HG03108 (cell line): Measurements from ENCODE around the gene SEC61B.
"Not testable (repeated sequence)": the region's sequence is repeated elsewhere in the genome, so short reads cannot be mapped to it uniquely, and the experiment has no call there.

Experiments
- ATAC-seq: cut with Tn5 transposase; IDR thresholded peaks from one replicate; pipeline ENCODE4 v1.9.1; 2021; ENCODE audit warnings: moderate library complexity; ENCODE audit not compliant: unreplicated experiment

Gene SEC61B

DNA sequence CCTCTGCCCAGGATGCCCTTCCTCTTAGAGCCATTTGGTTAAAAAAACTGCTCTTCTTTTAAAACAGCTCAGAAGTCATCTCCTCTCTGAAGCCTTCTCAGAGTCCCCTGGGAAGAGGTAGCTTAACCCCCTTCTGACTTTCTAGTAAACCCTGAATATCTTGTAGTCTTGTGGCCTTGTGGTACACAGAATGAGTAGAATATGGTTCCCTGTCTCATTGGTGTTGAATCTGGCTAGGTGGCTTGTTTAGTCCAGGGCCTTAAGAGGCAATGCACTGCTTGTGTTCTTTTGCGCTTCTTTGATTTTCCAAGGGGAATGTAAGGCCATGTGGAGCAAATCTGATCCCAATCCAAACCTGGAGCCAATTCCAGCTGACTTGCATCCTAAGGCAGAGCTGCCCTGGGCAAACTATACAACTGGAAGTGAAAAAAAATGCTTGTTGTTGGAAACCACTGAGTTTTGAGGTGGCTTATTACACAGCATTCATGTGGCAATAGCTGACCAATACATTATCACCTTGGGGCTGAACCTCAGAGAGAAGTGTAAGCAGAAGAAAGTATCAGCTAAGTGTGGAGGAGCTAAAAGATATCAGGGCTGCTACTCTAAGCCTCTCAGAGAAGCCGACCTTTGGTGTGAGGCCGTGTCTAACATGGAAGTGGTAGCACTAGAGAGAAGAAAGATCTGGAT is 31.3 kb upstream of the SEC61B start:
- ATAC-seq, result no peak

DNA sequence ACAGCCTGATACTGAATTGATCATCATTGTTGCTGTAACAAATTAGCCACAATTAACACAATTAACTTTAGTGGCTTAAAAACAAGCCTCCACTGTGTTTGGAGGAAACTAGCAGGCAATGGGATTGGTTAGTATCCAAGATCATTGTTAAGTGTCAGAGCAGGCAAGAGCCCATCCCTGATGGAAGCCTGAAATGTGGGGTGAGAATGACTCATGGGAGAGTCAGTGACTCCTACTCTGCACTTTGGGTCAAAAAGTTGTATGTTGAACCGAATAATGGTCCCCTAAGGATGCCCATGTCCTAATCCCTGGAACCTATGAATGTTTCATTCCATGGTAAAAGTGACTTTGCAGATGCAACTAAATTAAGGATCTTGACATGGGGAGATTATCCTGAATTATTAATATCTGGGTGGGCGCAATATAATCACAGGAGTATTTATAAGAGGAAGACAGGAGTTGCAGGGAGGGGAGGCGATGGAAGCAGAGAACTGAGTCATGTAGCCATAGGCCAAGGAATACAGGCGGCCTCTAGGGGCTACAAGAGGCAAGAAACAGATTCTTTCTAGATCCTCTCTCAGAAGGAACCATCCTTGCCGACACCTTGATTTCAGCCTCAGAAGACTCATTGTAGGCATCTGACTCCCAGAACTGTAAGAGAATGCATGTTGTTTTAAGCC is 29.2 kb upstream of the SEC61B start:
- ATAC-seq, result no peak

DNA sequence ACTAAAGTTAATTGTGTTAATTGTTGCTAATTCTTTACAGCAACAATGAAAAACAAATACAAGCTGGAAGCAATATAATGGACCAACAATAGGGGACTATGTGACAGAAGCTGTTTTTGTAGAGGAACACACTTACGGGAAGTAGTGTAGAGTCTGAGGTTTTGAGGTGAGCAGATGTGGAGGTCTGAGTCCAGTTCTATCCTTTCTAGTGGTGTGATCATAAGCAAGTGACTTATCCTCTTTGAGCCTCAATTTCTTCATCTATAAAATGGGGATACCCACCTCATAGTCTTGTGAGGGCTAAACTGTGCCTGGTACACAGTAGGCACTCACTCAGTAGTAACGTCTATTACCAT is 28.6 kb upstream of the SEC61B start:
- ATAC-seq, result no peak

DNA sequence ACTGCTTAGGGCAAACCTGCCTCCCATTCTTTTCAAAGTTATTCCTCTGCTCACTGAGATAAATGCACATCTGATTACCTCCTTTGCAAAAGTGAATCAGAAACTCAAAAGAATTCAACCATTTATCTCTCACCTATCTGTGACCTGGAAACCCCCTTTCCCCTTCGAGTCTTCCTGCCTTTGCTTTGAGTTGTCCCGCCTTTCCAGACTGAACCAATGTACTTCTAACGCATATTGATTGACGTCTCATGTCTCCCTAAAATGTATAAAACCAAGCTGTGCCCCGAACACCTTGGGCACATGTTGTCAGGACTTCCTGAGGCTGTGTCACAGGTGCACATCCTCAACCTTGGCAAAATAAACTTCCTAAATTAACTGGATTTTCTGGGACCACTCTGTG is 25.6 kb upstream of the SEC61B start:
- not testable (repeated sequence) for ATAC-seq

- ATAC-seq, result no peak
Measured at GRCh38 chr9:99197124-99197630, 24.9 kb upstream of the SEC61B start.

DNA sequence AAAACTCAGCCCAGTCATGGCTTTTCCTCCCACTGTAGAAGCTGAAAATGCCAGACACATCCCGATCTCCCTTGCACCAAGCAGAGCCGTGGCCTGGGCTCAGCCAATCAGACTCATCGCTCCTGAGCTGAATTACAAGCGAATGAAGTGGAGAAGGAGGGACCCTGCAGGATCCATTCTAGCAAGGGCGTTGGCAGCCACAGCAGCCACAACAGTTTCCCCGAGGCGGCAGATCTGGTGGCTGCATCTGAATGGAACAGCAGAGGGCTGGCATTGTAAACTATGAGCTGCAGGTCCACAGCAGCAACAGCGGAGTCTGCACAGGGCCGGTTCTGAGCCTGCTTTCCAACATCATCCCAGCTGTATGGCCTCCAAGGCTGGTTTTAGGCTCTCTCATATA is 24.1 kb upstream of the SEC61B start:
- no peak for ATAC-seq

GRCh38 chr9:99199938-99200539 is 22.0 kb upstream of the SEC61B start:
- no peak for ATAC-seq

DNA sequence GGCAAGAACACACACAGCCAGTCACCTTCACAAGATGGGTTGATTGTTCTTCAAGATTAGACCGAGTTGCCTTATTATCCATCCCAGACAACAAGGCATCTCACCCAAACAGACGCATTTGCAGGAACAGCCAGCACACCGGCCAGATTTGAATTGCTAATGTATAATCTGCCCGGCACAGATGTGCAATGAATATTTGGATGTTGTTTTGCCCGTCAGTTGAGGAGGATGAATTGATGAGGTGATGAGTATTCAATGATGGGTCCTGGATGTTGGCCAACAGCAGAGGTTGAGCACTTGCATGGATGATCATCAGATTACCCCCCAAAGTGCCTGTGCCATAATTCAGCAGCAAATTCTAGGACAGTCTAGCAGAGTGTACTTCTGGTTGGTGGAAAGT is 20.5 kb upstream of the SEC61B start:
- ATAC-seq, result no peak

DNA sequence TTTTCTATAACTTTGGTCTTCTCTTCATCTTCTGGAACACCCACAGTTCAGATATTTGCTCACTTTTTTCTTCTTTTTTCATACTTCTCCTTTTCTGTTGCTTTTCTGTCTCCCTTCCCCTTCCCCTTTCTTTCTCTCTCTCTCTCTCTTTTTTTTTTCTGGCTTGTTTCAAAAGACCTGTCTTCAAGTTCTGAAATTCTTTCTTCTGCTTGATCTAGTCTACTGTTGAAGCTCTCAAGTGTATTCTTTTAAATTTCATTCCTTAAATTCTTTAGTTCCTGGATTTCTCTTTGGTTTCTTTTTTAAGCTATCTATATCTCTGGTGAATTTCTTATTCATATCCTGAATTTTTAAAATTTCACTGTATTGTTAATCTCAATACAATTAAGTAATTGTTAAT is 11.5 kb upstream of the SEC61B start:
- ATAC-seq, result no peak

- ATAC-seq, result no peak
Measured at GRCh38 chr9:99211746-99212145, 10.3 kb upstream of the SEC61B start.

GRCh38 chr9:99213197-99213596 is 8.9 kb upstream of the SEC61B start:
- ATAC-seq, result no peak

GRCh38 chr9:99216073-99216472 is 6.0 kb upstream of the SEC61B start:
- ATAC-seq, result no peak

DNA sequence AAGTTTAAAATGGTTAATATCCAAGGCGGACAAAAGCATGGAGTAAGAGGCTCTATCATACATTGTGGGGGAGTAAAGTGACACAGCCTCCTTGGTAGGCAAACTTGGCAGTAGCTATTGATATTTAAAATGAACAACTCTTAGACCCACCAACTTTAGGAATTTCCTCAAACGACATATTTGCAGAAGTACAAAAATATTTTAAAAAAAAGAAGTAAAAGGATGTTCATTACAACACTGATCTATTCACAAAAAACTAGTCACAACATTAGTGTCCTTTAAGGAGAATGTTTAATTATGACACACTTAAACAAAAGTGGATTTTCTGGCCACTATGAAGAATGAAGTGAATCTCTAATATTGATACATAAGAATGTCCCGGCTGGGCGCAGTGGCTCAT is 2.1 kb upstream of the SEC61B start:
- no peak for ATAC-seq

GRCh38 chr9:99221266-99221620 is 839 bp upstream of the SEC61B start:
- peak; percentile 20 for ATAC-seq

GRCh38 chr9:99222416-99223270 is 561 bp downstream of the SEC61B start:
- peak; percentile 2 for ATAC-seq

- no peak for ATAC-seq
Measured at GRCh38 chr9:99224445-99224844, 2.4 kb downstream of the SEC61B start.

DNA sequence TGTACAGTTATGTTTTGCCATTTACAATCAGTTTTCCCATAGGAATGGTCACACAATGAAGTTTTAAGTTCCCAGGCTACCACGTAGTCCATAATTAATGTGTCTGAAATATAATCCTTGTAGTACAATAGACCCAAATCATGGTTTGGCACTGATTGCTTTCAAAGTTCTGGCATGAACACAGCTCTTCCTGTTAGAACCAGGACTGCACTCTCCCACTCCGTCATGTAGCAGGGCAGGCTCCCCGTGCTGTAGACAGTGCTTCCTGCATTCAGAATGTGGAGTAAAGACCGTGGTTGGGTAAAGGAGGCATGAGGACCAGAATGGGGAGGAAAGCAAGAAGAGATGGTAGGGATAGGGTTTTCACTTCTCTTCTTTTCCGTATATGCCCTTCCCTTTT is 4.0 kb downstream of the SEC61B start:
- ATAC-seq, result no peak

DNA sequence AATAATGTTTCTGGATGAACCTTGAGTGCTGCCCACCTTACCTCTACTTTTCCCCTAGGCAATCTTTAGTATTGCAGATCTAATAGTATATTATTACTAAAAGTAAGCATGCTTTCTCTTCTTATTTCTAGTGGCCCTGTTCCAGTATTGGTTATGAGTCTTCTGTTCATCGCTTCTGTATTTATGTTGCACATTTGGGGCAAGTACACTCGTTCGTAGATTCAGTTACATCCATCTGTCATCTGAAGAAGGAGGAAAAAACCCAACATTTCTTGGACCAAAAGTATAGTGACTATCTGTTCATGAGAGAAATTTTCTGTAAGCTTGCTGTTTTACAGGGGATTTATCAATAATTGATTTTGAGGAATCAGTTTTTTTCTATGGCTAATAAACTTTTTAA is 8.1 kb downstream of the SEC61B start:
- ATAC-seq, result no peak

DNA sequence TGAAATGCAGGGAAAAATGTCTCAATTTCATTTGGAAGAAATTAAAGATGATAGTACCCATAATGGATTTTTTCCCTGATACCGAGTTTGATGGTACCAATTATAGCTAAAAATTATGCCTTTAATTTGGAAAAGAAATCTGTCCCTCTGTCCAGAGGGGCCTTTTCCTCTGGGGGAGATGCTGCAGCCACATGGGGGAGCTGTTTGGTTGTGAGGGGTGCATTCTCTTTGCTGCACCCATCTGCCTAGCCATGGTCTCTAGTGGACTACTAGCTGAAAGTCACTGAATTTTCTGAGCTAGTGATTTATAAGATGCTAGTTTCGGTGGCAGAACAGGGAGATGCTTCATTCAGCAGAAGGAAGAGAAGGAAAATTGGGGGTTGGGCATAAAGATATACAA is 9.6 kb downstream of the SEC61B start:
- no peak for ATAC-seq

DNA sequence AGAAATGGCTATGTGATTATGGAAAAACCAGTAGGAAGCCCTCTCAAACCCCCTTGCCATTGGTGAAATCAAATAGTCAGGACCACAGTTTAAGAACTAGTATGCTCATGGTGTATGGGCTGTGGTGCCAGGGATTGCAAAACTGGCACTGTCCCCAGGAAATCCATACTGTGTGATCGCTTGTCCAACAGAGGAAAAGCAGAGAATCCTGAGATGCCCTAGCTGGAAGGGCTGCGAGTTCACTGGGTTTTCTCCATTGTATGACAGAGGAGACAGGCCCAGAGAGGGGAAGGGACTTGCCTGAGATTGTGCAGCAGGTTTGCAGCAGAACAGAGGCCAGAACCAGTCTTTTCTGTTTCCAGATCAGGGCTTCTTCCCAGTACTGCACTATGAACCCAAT is 12.5 kb downstream of the SEC61B start:
- no peak for ATAC-seq

DNA sequence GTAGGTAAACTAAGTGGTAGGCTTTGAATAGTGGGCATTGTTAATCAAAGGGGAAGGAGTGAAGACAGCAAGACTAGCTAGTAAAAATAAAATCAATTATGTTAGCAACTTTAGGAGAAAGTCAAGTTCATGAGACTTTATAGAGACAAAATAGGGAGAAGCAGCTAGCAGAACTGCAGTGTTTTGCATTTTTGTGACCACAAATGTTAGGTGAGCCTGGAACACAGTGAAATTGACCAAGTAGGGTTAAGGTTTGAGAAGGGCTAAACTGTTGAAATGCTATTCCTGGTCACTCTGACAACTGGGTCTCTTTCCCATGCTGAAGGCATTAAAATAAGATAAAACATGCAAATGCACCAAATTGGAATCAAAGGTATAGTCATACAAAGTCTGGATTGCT is 13.0 kb downstream of the SEC61B start:
- ATAC-seq, result no peak
